TTC549 (cell line): Measurements from ENCODE around the gene CDC6.

Experiments used
- FAIRE-seq: peaks from 2 replicates; lab custom pipeline; 2012; peaks lifted over from hg19 to GRCh38; lab: Jason Lieb, UNC

CDC6 gene

DNA sequence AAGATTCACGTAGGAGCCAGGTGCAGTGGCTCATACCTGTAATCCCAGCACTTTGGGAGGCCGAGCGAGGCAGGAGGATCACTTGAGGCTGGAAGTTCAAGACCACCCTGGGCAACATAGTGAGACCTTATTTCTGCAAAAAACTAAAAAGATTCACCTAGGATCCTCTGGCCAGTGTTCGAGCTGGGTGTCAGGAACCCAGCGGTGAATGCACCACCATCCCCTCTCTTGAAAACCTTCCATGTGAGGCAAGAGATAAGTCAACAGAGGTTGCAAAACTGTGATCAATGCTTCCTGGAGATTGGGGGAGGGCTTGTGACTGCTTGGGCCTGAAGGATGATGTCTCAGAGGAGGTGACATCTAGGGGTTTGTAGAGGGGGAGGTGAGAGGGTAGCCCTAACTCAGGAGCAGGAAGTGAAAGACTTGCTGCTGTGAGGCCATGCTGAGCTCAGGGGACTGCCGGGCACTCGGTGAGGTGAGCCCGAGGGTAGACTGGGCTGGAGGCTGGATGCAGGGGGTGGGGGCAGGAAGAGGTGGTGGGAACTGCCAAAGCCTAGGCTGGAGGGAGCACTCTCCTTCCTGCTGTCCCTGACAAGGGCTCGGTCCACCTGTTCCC lies 65.2 kb downstream of the CDC6 start:
- FAIRE-seq, result no peak
